Tibial artery (tissue), 4 donors: ENCODE results near the gene LST1.
"Not testable (repeated sequence)": the region's sequence is repeated elsewhere in the genome, so short reads cannot be mapped to it uniquely, and the experiment has no call there.

Source experiments
- DNase-seq, 2 donors: peaks; one replicate each; pipeline ENCODE4 v3.0.0-alpha.2; 2019
- H3K27ac ChIP-seq, 2 donors: fragments of 200-600 bp; sonication (generic) in 1 of 2; 1 replicate in 1 of 2; 2 replicates in 1 of 2; pipeline ENCODE4 v1.5.1; 2018 to 2019; ENCODE audit warnings: mild to moderate bottlenecking in 1 of 2
- H3K27me3 ChIP-seq, 2 donors: fragments of 200-600 bp; sonication (generic) in 1 of 2; one replicate each; pipeline versions ENCODE4 v1.5.1 to v1.6.0; 2016 to 2019
- H3K36me3 ChIP-seq, 3 donors: fragments of 200-600 bp; sonication (generic) in 2 of 3; one replicate each; pipeline ENCODE4 v1.5.1; 2016 to 2019; ENCODE audit warnings: mild to moderate bottlenecking in 2 of 3
- H3K4me1 ChIP-seq, 4 donors: fragments of 200-600 bp; sonication (generic) in 2 of 4; 1 replicate in 3 of 4; 2 replicates in 1 of 4; pipeline ENCODE4 v1.5.1; 2016 to 2019
- H3K4me3 ChIP-seq, 2 donors: fragments of 200-600 bp; sonication (generic) in 1 of 2; 1 replicate in 1 of 2; 2 replicates in 1 of 2; pipeline ENCODE4 v1.5.1; 2018 to 2019; ENCODE audit warnings: mild to moderate bottlenecking in 2 of 2
- H3K9me3 ChIP-seq, 3 donors: fragments of 200-600 bp; sonication (generic) in 1 of 3; one replicate each; pipeline ENCODE4 v1.5.1; 2016 to 2019
- intact Hi-C: fragments of 100-400 bp; cut with DNase I; formaldehyde crosslinking; loops from one replicate; pipeline ENCODE4 v1.15.0; 2023; ENCODE audit warnings: low total_unique reads
- TF ChIP-seq, protein P1 (sequence below), 2 experiments: fragments of 200-600 bp in 1 of 2; fragments of 450-650 bp in 1 of 2; IDR thresholded peaks; one replicate each; pipeline ENCODE4 v1.5.1; 2017 to 2019; ENCODE audit warnings: antibody characterized with exemption in 2 of 2, mild to moderate bottlenecking in 1 of 2, moderate library complexity in 1 of 2

The LST1 gene

GRCh38 chr6:31586599-31587281 lies 663 bp downstream of the LST1 start:
- intact Hi-C loops, result no loop called here
- no peaks in the 10 kb centered on the region for H3K9me3 ChIP-seq
- H3K27ac ChIP-seq, result no peak overlapping the region
- DNase-seq, result no peak
- H3K27me3 ChIP-seq, result peaks cover 0 to 23% of the 10 kb centered on the region in 2 donors
- no peak overlapping the region for H3K4me3 ChIP-seq
- no peaks in the 10 kb centered on the region for H3K36me3 ChIP-seq
- TF ChIP-seq, protein P1, sequence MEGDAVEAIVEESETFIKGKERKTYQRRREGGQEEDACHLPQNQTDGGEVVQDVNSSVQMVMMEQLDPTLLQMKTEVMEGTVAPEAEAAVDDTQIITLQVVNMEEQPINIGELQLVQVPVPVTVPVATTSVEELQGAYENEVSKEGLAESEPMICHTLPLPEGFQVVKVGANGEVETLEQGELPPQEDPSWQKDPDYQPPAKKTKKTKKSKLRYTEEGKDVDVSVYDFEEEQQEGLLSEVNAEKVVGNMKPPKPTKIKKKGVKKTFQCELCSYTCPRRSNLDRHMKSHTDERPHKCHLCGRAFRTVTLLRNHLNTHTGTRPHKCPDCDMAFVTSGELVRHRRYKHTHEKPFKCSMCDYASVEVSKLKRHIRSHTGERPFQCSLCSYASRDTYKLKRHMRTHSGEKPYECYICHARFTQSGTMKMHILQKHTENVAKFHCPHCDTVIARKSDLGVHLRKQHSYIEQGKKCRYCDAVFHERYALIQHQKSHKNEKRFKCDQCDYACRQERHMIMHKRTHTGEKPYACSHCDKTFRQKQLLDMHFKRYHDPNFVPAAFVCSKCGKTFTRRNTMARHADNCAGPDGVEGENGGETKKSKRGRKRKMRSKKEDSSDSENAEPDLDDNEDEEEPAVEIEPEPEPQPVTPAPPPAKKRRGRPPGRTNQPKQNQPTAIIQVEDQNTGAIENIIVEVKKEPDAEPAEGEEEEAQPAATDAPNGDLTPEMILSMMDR (IDR thresholded peaks at IDR 0.05), result no peak
- H3K4me1 ChIP-seq, result peaks cover 0 to 7% (median 4%) of the 10 kb centered on the region in 4 donors

- Histone ChIP-seq H3K36me3 (no peaks in the 10 kb centered on the region), H3K4me1 (no peaks in the 10 kb centered on the region), H3K27ac (no peak overlapping the region), H3K27me3 (peaks cover 0 to 23% of the 10 kb centered on the region in 2 donors), H3K9me3 (no peaks in the 10 kb centered on the region), H3K4me3 (no peak overlapping the region)
- intact Hi-C loops, result no loop called here
- TF ChIP-seq, protein P1 (IDR thresholded peaks at IDR 0.05), result no peak
- no peak for DNase-seq
Observed at GRCh38 chr6:31587791-31588777, 2.0 kb downstream of the LST1 start.

- intact Hi-C loops, result no loop called here
- no peaks in the 10 kb centered on the region for H3K4me1 ChIP-seq
- no peaks in the 10 kb centered on the region for H3K36me3 ChIP-seq
- no peaks in the 10 kb centered on the region for H3K9me3 ChIP-seq
- H3K27ac ChIP-seq, result no peak overlapping the region
- H3K27me3 ChIP-seq, result peaks cover 0 to 23% of the 10 kb centered on the region in 2 donors
- DNase-seq, result no peak
- no peak overlapping the region for H3K4me3 ChIP-seq
- TF ChIP-seq, protein P1 (IDR thresholded peaks at IDR 0.05), result no peak
Observed at GRCh38 chr6:31588871-31589650, 3.0 kb downstream of the LST1 start.

DNA sequence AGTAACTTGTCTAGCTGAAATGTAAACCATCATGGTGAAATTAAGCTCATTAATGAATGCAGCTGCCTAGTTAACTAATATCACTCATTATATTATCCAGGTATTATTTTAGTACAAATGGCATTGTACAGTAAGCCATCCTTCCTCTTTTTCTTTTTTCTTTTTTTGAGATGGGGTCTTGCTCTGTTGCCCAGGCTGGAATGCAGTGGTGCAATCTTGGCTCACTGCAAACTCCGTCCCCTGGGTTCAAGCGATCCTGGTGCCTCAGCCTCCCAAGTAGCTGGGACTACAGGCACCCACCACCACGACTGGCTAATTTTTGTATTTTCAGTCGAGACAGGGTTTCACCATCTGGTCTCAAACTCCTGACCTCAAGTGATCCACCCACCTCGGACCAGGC lies 4.6 kb downstream of the LST1 start:
- intact Hi-C loops, H3K36me3 ChIP-seq, H3K4me1 ChIP-seq, H3K4me3 ChIP-seq, DNase-seq, H3K9me3 ChIP-seq, H3K27ac ChIP-seq: not testable (repeated sequence)
- peaks cover 0 to 23% of the 10 kb centered on the region in 2 donors for H3K27me3 ChIP-seq

GRCh38 chr6:31592396-31592771 lies 6.3 kb downstream of the LST1 start:
- H3K27me3 ChIP-seq, result peaks cover 0 to 12% of the 10 kb centered on the region in 2 donors
- H3K27ac ChIP-seq, result no peak overlapping the region
- H3K36me3 ChIP-seq, result no peaks in the 10 kb centered on the region
- no peak for DNase-seq
- no peak overlapping the region for H3K4me3 ChIP-seq
- no peaks in the 10 kb centered on the region for H3K4me1 ChIP-seq
- H3K9me3 ChIP-seq, result no peaks in the 10 kb centered on the region
- intact Hi-C loops, result no loop called here
- TF ChIP-seq, protein P1 (IDR thresholded peaks at IDR 0.05), result no peak
